Activated CD8-positive, alpha-beta T cell treated with anti-CD3 and anti-CD28 coated beads, Interleukin-2, amount 10 ng/mL, durations not matched to agents 7 days and 5 days (primary cell): Measurements from ENCODE around the gene ITGA1. TPM values are rescaled to one million over a fixed set of nuclear protein-coding genes. Genes with fewer than 3 reads are reported as not detected.
A peak's percentile ranks its signal among the peaks of the same experiment; 100 is the strongest.
"Not testable (repeated sequence)": the region's sequence is repeated elsewhere in the genome, so short reads cannot be mapped to it uniquely, and the experiment has no call there.

Experiments
- ATAC-seq: fragments of 150-1000 bp; cut with Tn5 transposase; one replicate; pipeline ENCODE4 v1.10.0; 2021; ENCODE audit warnings: moderate library complexity
- CTCF ChIA-PET: fragments of 350-600 bp; sonication (Branson Sonifier 250); formaldehyde crosslinking; loops from one replicate; lab custom pipeline; 2021; ENCODE audit warnings: antibody characterized with exemption; lab: Charles Lee
- POLR2A ChIA-PET: fragments of 350-600 bp; sonication (Branson Sonifier 250); formaldehyde crosslinking; loops from one replicate; lab custom pipeline; 2021; ENCODE audit warnings: antibody characterized with exemption; lab: Charles Lee
- DNase-seq: peaks from one replicate; pipeline ENCODE4 v3.0.0-alpha.2; 2020
- H3K27ac Mint-ChIP-seq: one replicate; pipeline ENCODE4 v1.8.0; 2021; ENCODE audit warnings: mild to moderate bottlenecking, mixed read lengths
- H3K27me3 Mint-ChIP-seq: one replicate; pipeline ENCODE4 v1.8.0; 2021; ENCODE audit warnings: low read depth, mixed read lengths
- H3K36me3 Mint-ChIP-seq: one replicate; pipeline ENCODE4 v1.8.0; 2021; ENCODE audit warnings: low read depth, mixed read lengths
- H3K4me1 Mint-ChIP-seq: one replicate; pipeline ENCODE4 v1.8.0; 2021; ENCODE audit warnings: low read depth, mixed read lengths
- H3K4me3 Mint-ChIP-seq: one replicate; pipeline ENCODE4 v1.8.0; 2021; ENCODE audit warnings: mild to moderate bottlenecking, mixed read lengths
- H3K9me3 Mint-ChIP-seq: one replicate; pipeline ENCODE4 v1.8.0; 2022; ENCODE audit warnings: mixed read lengths; ENCODE audit not compliant: insufficient read depth
- total RNA-seq, 2 experiments: library from RNA; stranded (reverse); gene quantifications; one replicate each; pipeline ENCODE4 v1.2.3, GENCODE V29; 2021

ITGA1 gene
- total RNA-seq, 2 experiments from 2014 or later: 18.0 to 19.2 TPM

DNA sequence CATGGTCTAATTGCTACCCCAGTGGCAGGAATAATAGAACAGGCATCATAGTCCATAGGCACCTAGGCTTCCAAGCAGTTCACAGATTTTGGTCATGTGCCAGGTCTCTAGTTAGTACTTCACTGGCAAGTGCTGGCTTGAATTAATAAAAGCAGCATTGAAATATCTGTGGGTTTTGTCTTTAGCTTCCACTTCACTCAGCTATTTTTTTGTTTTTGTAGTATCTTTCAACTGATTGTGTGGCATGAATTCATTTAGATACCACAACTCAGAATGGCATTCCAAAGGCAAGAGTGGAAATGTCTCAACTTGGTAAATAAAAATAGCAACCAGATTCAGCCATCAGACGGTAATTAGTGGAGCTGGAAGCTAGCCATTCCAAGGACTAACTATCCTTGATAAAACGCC, 173.6 kb downstream of the ITGA1 start:
- CTCF ChIA-PET: interaction anchor here (0.6 to 1.6 kb wide), 3 partner anchors 12 to 18 kb away, joined by 3 to 4 read pairs (median 3); no protein-coding TSS in a partner anchor
- DNase-seq (no peak), ATAC-seq (no peak)
- no peaks in the 10 kb centered on the region for H3K9me3 Mint-ChIP-seq
- H3K27me3 Mint-ChIP-seq: peaks cover 16% of the 10 kb centered on the region
- H3K27ac Mint-ChIP-seq: no peak overlapping the region
- no peak overlapping the region for H3K4me3 Mint-ChIP-seq
- POLR2A ChIA-PET: no interaction called here
- no peaks in the 10 kb centered on the region for H3K36me3 Mint-ChIP-seq
- no peaks in the 10 kb centered on the region for H3K4me1 Mint-ChIP-seq

DNA sequence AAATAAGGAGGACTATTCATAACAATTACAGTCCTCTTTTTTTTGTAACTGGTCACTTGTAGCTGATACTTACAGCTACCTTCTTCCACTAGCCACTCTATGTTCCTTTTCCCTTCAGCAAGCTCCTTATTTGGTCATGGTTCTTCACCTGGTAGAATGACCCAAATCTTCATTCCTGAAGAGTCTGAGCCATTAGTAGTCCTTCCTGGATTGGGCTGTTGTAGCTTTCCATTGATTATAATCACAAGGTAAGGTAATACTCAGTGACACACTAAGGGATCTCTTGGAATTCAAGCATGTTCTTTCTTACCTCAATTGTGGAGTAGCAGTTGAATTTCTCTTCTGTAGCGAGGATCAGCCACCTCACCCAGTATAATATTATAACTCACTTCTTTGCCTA, 175.9 kb downstream of the ITGA1 start:
- no peak for ATAC-seq
- DNase-seq: no peak
- H3K4me1 Mint-ChIP-seq: no peaks in the 10 kb centered on the region
- H3K4me3 Mint-ChIP-seq: no peak overlapping the region
- ChIA-PET POLR2A (no interaction called here), CTCF (interaction anchor here (1.1 kb wide), 1 partner anchor 15 kb away, joined by 6 read pairs; no protein-coding TSS in a partner anchor)
- peaks cover 3% of the 10 kb centered on the region for H3K9me3 Mint-ChIP-seq
- H3K36me3 Mint-ChIP-seq: peaks cover 3% of the 10 kb centered on the region
- peaks cover 28% of the 10 kb centered on the region for H3K27me3 Mint-ChIP-seq
- H3K27ac Mint-ChIP-seq: no peak overlapping the region

DNA sequence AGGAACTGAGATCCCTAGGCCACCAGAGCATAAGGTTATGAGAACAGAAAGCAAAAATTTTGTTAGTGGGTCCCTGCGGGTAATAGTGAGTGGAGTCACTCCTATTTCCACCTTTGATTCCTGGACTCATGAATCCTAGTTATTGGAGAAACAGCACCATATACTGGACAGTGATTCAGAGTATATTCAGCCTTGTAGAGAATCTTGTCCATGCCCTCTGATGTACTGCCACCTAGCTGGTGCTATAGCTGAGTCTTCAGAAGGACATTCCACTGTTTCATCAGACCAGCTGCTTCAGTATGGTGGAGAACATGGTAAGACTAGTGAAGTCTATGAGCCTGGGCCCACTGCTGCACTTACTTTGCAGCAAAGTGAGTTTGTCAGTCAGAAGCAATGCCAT, 176.4 kb downstream of the ITGA1 start:
- H3K4me3 Mint-ChIP-seq: no peak overlapping the region
- no peaks in the 10 kb centered on the region for H3K4me1 Mint-ChIP-seq
- DNase-seq (no peak), ATAC-seq (no peak)
- H3K9me3 Mint-ChIP-seq: peaks cover 5% of the 10 kb centered on the region
- CTCF ChIA-PET: interaction anchor here (1.1 kb wide), 1 partner anchor 15 kb away, joined by 6 read pairs; no protein-coding TSS in a partner anchor
- H3K36me3 Mint-ChIP-seq: peaks cover 3% of the 10 kb centered on the region
- POLR2A ChIA-PET: no interaction called here
- peaks cover 33% of the 10 kb centered on the region for H3K27me3 Mint-ChIP-seq
- no peak overlapping the region for H3K27ac Mint-ChIP-seq

DNA sequence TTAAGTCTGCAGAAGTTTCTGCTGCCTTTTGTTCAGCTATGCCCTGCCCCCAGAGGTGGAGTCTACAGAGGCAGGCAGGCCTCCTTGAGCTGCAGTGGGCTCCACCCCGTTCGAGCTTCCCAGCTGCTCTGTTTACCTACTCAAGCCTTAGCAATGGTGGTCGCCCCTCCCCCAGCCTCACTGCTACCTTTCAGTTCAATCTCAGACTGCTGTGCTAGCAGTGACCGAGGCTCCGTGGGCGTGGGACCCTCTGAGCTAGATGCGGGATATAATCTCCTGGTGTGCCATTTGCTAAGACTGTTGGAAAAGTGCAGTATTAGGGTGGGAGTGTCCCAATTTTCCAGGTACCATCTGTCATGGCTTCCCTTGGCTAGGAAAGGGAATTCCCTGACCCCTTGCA, 188.4 kb downstream of the ITGA1 start:
- H3K27ac Mint-ChIP-seq, H3K4me1 Mint-ChIP-seq, POLR2A ChIA-PET, CTCF ChIA-PET, H3K4me3 Mint-ChIP-seq, ATAC-seq, H3K9me3 Mint-ChIP-seq, DNase-seq, H3K36me3 Mint-ChIP-seq: not testable (repeated sequence)
- peaks cover 44% of the 10 kb centered on the region for H3K27me3 Mint-ChIP-seq

DNA sequence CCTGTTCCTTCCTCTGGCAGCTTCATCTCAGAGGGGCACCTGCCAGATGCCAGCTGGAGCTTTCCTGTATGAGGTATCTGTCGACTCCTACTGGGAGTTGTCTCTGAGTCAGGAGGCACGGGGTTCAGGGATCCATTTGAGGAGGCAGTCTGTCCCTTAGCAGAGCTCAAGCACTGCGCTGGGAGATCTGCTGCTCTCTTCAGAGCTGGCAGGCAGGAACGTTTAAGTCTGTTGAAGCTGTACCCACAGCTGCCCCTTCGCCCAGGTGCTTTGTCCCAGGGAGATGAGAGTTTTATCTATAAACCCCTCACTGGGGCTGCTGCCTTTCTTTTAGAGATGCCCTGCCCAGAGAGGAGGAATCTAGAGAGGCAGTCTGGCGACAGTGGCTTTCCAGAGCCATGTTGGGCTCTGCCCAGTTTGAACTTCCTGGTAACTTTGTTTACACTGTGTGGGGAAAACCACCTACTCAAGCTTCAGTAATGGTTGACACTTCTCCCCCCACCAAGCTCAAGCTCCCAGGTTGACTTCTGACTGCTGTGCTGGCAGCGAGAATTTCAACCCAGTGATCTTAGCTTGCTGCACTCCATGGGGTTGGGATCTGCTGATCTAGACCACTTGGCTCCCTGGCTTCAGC, 189.7 kb downstream of the ITGA1 start:
- Mint-ChIP-seq H3K36me3 (peaks cover 2% of the 10 kb centered on the region), H3K27ac (no peak overlapping the region), H3K27me3 (peaks cover 44% of the 10 kb centered on the region), H3K9me3 (peaks cover 6% of the 10 kb centered on the region), H3K4me1 (no peaks in the 10 kb centered on the region), H3K4me3 (no peak overlapping the region)
- ChIA-PET POLR2A (no interaction called here), CTCF (no interaction called here)
- no peak for DNase-seq
- ATAC-seq: no peak

DNA sequence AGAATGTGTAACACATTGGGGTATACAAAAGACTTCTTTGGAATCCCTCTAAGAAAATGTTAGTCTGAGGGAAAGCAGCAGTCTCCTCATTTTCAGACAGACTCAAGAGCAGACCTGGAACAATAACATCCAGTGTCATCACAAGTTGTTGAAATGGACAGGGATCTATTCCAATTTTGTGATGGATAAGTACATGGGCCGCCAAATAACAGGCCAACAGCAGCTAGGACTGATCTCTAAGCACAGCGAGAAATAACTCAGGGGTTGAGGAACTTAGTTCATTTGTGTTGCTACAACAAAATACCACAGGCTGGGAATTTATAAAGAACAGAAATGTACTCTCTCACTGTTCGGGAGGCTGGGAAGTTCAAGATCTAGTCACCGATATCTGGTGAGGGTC, 193.8 kb downstream of the ITGA1 start:
- Mint-ChIP-seq H3K4me3 (no peak overlapping the region), H3K36me3 (no peaks in the 10 kb centered on the region), H3K27me3 (peaks cover 41% of the 10 kb centered on the region), H3K4me1 (peaks cover 2% of the 10 kb centered on the region), H3K9me3 (peaks cover 6% of the 10 kb centered on the region), H3K27ac (no peak overlapping the region)
- CTCF ChIA-PET: no interaction called here
- POLR2A ChIA-PET: no interaction called here
- ATAC-seq (no peak), DNase-seq (no peak)

DNA sequence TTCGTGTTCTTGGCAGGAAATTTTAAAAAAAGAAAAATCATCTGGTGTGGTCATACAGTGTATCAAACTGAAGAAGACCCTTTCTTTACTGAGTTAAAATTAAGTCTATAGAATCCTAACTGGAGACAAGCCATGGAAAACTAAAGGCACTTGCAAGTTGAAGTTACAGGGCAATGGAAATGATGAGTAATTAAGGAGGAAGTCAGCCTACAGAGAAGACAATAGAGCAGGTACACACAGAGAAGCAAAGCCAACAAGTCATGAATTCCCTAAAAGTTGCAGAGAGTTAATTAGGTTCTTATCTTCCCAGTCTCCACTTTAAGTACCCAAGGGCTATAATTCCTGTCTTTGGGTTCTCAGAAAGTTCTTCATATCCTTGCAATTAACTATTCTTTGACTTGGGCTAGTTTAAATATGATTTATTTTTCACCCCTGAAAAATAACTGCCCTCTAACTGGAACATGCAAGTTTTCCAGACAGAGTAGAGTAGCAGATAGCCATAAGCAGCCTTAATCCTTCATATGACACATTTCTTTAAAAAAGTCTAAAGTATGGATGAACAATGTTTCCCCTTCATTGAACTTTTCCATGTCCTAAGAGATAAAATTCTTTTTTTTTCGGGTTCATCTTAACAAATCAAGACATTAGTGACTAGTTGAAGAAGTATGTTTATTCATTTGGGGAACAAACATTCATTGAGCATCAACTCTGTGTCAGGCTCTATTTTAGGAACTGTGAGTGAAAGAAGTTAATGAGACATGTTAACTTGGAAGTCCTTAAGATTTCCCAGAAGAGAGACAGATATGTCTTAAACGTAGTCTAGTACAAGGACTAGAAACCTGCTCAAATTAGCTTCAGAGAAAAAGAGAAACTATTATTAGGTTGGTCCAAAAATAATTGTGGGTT, 196.3 kb downstream of the ITGA1 start:
- no peaks in the 10 kb centered on the region for H3K36me3 Mint-ChIP-seq
- H3K27ac Mint-ChIP-seq: no peak overlapping the region

DNA sequence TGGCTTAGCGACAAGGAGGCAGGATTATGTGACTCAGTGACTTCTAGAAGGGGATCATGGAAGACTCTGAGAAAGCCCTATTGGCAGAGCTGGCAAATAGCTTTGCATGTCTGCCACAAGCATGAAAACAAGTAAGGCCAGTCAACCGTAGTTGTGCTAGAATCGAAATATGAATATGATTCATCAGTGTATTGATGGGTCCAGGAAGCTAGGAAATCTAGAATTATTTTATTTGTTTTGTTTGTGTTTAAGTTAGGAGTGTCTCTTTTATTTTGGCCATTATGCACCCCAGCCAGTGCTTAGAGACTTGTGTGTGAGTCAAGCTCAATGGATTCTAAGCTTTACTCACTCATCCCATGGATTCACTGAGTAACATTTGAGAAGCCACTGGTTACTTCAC, 197.6 kb downstream of the ITGA1 start:
- Mint-ChIP-seq H3K36me3 (peaks cover 2% of the 10 kb centered on the region), H3K27ac (no peak overlapping the region), H3K27me3 (peaks cover 45% of the 10 kb centered on the region), H3K9me3 (no peaks in the 10 kb centered on the region), H3K4me3 (no peak overlapping the region), H3K4me1 (peaks cover 21% of the 10 kb centered on the region)
- POLR2A ChIA-PET: no interaction called here
- no peak for DNase-seq
- ATAC-seq: no peak
- CTCF ChIA-PET: no interaction called here

More for the DNA sequence above, 196.3 kb downstream of the ITGA1 start:
- DNase-seq: no peak
- no peak for ATAC-seq
- CTCF ChIA-PET: no interaction called here
- H3K4me3 Mint-ChIP-seq: no peak overlapping the region
- H3K4me1 Mint-ChIP-seq: peaks cover 15% of the 10 kb centered on the region
- POLR2A ChIA-PET: no interaction called here
- H3K9me3 Mint-ChIP-seq: no peaks in the 10 kb centered on the region
- peaks cover 52% of the 10 kb centered on the region for H3K27me3 Mint-ChIP-seq

DNA sequence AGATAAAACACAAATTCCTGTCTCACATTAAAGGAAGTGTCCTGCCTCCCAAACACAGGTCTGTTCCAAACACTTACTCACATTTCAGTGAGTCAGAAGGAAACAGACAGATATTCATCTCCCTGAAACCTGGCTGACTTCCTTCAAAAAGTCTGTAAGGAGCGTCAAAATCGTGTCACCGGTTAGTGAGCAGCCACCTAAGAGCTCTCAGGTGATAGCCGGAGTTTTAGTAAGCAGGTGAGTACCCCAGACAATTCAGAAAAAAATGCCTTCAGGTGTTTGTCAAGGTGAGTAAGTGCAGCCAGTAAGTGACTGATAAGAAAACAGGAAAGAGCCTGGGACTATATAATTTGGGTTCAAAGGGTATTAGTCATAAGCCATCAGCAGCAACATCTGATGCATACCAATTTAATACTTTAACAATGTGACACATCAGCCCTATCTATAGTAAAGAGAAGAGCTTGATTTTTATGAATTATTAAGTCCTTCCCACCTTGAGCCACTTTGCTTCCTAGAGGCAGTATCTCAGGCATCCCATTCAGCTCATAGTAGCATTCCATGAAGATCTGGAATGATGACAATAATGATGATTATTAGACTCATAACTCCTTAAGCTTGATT, 200.1 kb downstream of the ITGA1 start:
- ATAC-seq: no peak
- H3K36me3 Mint-ChIP-seq: peaks cover 10% of the 10 kb centered on the region
- H3K27ac Mint-ChIP-seq: no peak overlapping the region
- DNase-seq: no peak
- H3K4me1 Mint-ChIP-seq: peaks cover 32% of the 10 kb centered on the region
- no peaks in the 10 kb centered on the region for H3K9me3 Mint-ChIP-seq
- no peak overlapping the region for H3K4me3 Mint-ChIP-seq
- POLR2A ChIA-PET: interaction anchor here (0.7 to 1.9 kb wide), 2 partner anchors 44 to 1322 kb away, joined by 3 to 6 read pairs; partner anchors contain the start of gene ARL15
- CTCF ChIA-PET: interaction anchor here (0.6 to 8.5 kb wide), 6 partner anchors 11 to 108 kb away, joined by 3 to 81 read pairs (median 4); no protein-coding TSS in a partner anchor
- peaks cover 40% of the 10 kb centered on the region for H3K27me3 Mint-ChIP-seq

DNA sequence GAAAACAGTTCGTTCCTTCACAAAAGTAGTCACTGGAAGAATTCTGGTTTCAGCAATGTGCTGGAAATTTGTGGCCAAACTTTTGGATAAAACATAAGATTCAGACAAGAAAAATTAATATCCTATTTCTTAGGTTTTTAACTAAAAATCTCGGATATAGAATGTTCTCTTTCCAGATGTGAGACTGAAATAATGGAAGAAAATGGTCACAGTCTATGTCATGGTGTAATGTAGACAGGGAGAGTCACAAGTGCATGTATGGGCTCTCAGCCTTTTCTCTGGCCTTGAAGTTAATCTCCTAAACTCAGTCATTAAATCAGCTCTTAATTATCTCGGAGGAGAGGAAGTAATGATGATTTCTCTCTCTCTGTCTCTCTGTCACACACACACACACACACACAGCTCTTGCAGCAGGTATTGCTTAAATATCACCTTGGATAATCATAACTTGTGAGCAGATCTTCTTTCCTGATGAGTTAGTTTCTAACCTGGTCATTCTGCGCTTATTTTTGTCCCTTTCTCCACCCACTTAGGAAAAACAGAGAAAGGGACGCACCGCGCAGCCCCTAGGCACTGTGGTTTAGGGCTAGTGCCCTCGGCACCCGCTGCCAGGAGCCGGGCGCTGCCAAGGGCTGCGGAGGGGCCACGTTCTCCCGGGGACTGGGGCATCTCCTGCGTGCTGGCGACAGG, 200.8 kb downstream of the ITGA1 start:
- peaks cover 14% of the 10 kb centered on the region for H3K36me3 Mint-ChIP-seq
- ATAC-seq (peak; percentile 48), DNase-seq (no peak)
- H3K9me3 Mint-ChIP-seq: no peaks in the 10 kb centered on the region
- ChIA-PET CTCF (interaction anchor here (0.6 to 8.5 kb wide), 7 partner anchors 10 to 108 kb away, joined by 3 to 81 read pairs (median 4); no protein-coding TSS in a partner anchor), POLR2A (interaction anchor here (0.7 to 1.9 kb wide), 3 partner anchors 11 to 1322 kb away, joined by 3 to 6 read pairs (median 4); partner anchors contain the start of gene ARL15)
- peak overlapping the region; percentile 56 for H3K4me3 Mint-ChIP-seq
- H3K4me1 Mint-ChIP-seq: peaks cover 32% of the 10 kb centered on the region
- peaks cover 40% of the 10 kb centered on the region for H3K27me3 Mint-ChIP-seq
- peak overlapping the region; percentile 7 for H3K27ac Mint-ChIP-seq
